ENCODE results near the gene PIK3R3.

Gene PIK3R3

DNA sequence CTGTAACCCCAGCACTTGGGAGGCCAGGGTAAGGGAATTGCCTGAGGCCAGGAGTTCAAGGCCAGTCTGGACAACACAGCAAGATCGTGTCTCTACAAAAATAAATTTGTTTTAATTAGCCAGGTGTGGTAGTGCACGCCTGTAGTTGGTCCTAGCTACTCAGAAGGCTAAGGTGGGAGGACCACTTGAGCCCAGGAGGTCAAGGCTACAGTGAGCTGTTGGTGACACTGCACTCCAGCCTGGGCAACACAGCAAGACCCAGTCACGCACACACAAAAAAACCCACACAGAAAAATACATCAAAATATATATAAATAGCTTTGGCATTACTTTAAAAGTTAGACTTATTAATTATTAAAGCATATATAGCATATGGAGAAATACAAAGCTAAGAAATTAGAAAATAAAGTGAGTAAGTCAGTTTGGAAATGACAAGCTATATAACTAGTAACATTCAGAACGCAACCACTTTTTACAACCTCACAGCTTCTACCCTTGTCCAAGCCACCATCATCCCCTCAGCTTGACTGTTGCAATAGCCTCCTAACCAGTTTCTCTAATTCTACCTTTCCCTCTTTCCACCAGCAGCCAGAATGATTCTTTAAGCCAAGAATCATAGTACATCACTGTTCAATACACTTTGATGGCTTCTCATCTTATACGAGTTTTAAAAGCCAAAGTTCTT, 14.5 kb downstream of the PIK3R3 start:
- TF ChIP-seq, protein P1, sequence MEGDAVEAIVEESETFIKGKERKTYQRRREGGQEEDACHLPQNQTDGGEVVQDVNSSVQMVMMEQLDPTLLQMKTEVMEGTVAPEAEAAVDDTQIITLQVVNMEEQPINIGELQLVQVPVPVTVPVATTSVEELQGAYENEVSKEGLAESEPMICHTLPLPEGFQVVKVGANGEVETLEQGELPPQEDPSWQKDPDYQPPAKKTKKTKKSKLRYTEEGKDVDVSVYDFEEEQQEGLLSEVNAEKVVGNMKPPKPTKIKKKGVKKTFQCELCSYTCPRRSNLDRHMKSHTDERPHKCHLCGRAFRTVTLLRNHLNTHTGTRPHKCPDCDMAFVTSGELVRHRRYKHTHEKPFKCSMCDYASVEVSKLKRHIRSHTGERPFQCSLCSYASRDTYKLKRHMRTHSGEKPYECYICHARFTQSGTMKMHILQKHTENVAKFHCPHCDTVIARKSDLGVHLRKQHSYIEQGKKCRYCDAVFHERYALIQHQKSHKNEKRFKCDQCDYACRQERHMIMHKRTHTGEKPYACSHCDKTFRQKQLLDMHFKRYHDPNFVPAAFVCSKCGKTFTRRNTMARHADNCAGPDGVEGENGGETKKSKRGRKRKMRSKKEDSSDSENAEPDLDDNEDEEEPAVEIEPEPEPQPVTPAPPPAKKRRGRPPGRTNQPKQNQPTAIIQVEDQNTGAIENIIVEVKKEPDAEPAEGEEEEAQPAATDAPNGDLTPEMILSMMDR (IDR thresholded peaks at IDR 0.05) = no peak

DNA sequence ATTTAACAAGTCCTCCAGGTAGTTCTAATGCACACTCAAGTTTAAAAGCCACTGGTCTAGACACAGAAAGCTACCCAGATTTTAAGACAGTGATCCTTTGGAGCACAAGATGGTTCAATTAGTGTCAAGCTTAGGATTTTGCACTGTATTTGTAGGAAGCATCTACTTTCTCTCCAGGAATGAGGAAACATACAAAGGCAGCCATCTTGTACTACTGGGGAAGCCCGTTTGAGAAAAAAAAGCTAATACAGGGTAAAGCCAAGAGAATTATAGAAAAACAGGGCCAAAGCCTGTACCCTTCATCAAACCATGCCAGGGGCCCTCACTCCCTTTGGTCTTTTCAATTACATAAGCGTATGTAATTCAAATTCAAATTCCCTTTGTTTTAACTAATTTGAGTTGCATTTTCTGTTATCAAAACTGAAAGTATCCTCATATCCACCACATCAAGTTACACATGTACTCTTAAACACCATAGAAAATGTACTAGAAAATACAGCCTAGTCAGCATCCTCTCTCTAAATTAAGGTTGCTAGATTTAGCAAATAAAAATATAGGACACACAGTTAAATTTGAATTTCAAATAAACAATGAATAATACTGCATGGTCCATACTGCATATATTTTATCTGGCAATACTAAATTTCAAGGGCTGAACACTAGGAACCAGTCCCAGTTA, 17.4 kb downstream of the PIK3R3 start:
- TF ChIP-seq, protein P1 (IDR thresholded peaks at IDR 0.05) = no peak

DNA sequence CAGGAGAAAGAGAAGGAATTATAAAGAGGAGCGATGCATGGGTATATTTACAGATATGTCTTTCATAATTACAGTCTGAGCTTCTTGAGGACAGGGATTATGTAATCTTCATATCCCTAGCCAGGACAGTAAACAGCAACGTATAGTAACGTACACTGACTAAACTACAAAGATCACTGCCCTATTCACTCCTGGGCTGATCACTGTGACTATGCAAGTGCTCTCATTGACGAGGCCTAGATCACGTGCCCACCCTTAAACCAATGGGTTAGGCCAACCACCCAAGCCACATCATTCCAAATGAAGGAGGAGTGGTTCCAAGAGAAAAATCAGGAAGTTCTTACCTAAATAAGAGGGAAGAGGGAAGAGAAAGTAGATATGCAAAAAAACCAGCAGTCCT, 18.5 kb downstream of the PIK3R3 start:
- TF ChIP-seq, protein P1 (IDR thresholded peaks at IDR 0.05) = no peak

DNA sequence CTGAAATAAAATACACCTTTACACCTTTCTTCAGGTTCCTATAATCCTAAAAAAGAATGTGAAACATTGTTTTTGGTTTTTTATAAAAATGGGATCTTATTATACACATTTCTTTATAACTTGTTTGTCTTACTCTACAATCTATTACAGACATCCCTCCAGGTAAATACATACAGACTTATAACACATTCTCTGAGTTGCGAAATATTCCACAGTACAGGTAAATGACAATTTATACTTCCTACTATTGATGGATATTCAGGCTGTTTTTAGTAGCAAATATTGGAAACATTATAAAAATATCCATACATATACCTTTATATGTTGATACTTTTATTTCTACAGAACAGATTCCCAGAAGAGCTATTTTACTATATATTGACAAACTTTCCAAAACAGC, 20.3 kb downstream of the PIK3R3 start:
- TF ChIP-seq, protein P1 (IDR thresholded peaks at IDR 0.05) = no peak

DNA sequence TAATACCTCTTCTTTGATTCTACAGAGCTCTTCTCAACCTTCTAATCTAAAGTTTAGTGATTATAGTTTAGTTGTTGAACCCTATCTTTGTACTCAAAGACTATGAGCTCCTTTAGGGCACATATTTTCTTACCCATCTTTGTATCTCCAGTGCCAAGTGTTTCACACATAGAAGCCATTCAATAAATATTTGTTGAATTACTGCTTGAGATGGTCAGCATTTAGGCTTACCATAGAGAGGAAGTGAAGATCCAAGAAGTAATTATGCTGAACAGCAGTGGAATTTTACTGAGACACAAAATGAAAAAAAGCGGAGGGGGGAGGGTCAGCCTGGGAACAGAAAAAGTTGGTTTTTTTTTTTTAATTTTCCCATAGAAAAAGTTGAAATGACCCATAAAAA, 21.9 kb downstream of the PIK3R3 start:
- TF ChIP-seq, protein P1 (IDR thresholded peaks at IDR 0.05) = no peak

DNA sequence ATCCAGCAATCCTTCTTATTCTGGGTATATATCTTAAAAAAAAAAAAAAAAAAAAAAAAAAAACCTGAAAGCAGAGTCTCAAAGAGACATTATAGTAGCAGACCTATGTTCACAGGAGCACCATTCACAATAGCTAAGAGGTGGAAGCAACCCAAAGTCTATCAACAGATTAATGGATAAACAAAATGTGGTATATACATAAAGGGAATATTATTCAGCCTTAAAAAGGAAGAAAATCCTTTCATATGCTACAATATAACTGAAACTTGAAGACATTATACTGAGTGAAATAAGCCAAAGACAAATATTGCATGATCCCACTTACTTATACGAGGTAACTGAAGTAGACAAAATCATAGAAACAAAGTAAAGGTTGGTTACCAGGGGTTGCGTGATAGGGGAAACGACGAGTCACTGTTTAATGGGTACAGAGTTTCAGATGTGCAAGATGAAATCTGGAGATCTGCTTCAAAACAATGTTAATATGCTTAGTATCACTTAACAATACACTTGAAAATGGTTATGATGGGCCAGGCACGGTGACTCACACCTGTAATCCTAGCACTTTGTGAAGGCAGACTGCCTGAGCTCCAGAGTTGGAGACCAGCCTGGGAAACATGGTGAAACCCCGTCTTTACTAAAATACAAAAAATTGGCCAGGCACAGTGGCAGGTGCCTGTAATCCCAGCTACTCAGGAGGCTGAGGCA, 29.5 kb downstream of the PIK3R3 start:
- TF ChIP-seq, protein P1 (IDR thresholded peaks at IDR 0.05) = no peak

DNA sequence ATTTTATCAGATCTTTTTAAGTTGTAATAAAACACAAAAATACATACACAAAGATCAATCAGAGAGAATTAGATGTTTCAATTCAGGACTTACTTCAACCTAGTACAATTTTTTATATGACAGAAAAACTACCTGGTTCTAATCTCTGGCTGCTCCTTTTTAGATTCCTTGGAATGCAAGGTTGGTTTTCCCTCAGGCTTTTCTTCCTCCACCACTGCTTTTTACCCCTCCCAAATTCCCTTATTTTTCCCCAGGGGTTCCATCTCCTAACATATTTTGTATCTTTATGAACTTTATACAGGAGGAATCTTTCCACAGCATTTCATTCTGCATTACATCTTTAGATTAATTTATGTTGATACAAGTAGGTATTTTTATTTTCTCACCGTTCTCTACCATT, 33.2 kb downstream of the PIK3R3 start:
- TF ChIP-seq, protein P1 (IDR thresholded peaks at IDR 0.05) = no peak
